ENCODE measurements around the gene ADRA2C.

ADRA2C gene

GRCh38 chr4:3766036-3766784 lies at the start of gene ADRA2C:
TSS of gene ADRA2C (plus strand) at chr4:3766385. CDS start at chr4:3766607, 222 bp downstream.
- no peak for DNase-seq

- no peak for DNase-seq
These were observed 49.5 kb upstream of the ADRA2C start for GRCh38 chr4:3716631-3717235.

GRCh38 chr4:3717241-3717640 lies 48.9 kb upstream of the ADRA2C start:
- no peak for DNase-seq

GRCh38 chr4:3718462-3718861 lies 47.7 kb upstream of the ADRA2C start:
- DNase-seq, result no peak

- no peak for DNase-seq
These were observed 47.0 kb upstream of the ADRA2C start for GRCh38 chr4:3719191-3719590.

- no peak for DNase-seq
These were observed 46.3 kb upstream of the ADRA2C start for GRCh38 chr4:3719836-3720235.

- no peak for DNase-seq
These were observed 45.7 kb upstream of the ADRA2C start for GRCh38 chr4:3720466-3720865.

GRCh38 chr4:3721186-3721585 lies 45.0 kb upstream of the ADRA2C start:
- DNase-seq, result no peak

- no peak for DNase-seq
These were observed 44.6 kb upstream of the ADRA2C start for GRCh38 chr4:3721627-3722026.

GRCh38 chr4:3722446-3723231 lies 43.5 kb upstream of the ADRA2C start:
- DNase-seq, result no peak

GRCh38 chr4:3723232-3723642 lies 42.9 kb upstream of the ADRA2C start:
- no peak for DNase-seq

GRCh38 chr4:3724319-3725231 lies 41.6 kb upstream of the ADRA2C start:
- DNase-seq, result no peak

GRCh38 chr4:3725936-3726870 lies 40.0 kb upstream of the ADRA2C start:
- no peak for DNase-seq

GRCh38 chr4:3727847-3728469 lies 38.2 kb upstream of the ADRA2C start:
- no peak for DNase-seq

GRCh38 chr4:3729188-3729881 lies 36.9 kb upstream of the ADRA2C start:
- no peak for DNase-seq

GRCh38 chr4:3729882-3730226 lies 36.3 kb upstream of the ADRA2C start:
- DNase-seq, result no peak

GRCh38 chr4:3730422-3731190 lies 35.6 kb upstream of the ADRA2C start:
- DNase-seq, result no peak

- no peak for DNase-seq
These were observed 33.8 kb upstream of the ADRA2C start for GRCh38 chr4:3732076-3733028.

GRCh38 chr4:3733195-3733594 lies 33.0 kb upstream of the ADRA2C start:
- DNase-seq, result no peak
